Activated T-cell treated with anti-CD3 and anti-CD28 coated beads for 48 hours (primary cell): Measurements from ENCODE around the gene PRKAR2A.
"Not testable (repeated sequence)": the region's sequence is repeated elsewhere in the genome, so short reads cannot be mapped to it uniquely, and the experiment has no call there.

Experiments used
- DNase-seq: peaks from one replicate; pipeline ENCODE4 v3.0.0-alpha.2; 2020; ENCODE audit warnings: low read depth

Gene PRKAR2A

DNA sequence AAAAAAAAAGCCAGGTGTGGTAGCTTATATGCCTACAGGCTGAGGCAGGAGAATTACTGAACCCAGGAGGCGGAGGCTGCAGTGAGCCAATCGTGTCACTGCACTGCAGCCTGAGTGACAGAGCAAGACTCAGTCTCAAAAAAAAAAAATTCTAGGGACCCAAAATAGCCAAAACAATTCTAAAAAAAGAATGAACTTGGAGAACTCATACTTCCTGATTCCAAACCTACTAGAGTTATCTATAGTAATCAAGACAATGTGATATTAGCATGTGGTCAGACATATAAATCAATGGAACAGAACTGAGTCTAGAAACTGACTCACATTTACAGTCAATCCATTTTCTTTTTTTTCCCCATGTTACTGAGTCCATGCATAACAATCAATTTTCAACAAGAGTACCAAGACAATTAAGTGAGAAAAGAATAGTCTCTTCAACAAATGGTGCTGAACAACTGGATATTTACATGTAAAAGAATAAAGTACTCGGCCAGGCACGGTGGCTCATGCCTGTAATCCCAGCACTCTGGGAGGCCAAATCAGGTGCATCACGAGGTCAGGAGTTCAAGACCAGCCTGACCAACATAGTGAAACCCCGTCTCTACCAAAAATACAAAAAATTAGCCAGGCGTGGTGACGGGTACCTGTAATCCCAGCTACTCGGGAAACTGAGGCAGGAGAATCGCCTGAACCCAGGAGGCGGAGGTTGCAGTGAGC, 11.9 kb downstream of the PRKAR2A start:
- no peak for DNase-seq

DNA sequence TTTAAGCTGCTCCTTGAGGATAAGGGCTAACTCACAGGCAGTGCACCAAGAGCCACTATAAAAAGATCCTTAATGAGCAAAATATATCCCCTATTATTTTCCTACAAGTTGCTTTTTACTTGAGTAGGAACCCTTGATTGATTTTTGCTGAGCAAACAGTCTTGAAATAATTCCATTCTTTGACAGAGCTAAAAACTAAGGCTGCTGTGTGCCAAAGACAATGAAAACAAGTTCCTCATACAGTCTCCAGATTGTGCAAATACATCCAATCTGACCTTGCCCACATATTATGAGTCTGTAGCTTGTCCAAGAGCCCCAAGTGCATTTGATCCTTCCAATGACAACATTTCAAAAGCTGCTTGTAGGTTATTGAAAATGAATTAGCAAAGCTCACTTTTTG, 15.0 kb downstream of the PRKAR2A start:
- no peak for DNase-seq

DNA sequence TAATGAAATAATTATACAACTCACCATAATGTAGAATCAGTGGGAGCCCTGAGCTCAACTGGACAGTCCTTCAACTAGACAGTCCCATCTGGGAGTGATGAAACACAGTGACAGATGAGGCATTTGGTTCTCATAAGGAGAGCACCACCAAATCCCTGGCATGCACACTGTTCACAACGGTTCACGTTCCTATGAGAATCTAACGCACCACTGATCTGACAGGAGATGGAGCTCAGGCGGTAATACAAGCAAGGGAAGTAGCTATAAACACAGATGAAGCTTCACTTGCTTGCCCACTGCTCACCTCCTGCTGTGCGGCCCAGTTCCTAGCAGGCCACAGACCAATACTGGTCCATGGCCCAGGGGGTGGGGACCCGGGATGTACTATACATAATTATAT, 17.0 kb downstream of the PRKAR2A start:
- no peak for DNase-seq

DNA sequence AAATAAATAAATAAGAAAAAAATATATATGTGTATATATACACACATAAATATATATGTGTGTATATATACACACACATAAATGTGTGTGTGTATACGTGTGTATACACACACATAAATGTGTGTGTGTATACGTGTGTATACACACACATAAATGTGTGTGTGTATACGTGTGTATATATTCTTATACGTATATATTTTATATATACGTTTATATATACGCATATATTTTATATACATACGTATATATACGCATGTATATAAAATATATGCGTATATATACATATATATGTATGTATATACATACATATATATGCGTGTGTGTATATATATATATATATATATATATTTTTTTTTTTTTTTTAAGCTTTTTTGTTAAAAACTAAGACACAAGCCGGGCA, 18.1 kb downstream of the PRKAR2A start:
- DNase-seq, result not testable (repeated sequence)

DNA sequence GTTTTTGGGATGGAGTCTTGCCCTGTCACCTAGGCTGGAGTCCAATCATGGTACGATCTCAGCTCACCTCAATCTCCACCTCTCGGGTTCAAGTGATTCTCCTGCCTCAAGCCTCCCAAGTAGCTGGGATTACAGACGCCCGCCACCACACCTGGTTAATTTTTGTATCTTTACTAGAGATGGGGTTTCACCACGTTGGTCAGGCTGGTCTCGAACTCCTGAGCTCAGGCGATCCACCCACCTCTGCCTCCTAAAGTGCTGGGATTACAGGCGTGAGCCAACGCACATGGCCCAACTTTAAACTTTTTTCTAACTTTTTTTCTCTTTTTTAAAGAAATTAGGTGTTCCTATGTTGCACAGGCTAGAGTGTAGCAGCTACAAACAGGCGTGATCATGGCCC, 19.8 kb downstream of the PRKAR2A start:
- DNase-seq, result not testable (repeated sequence)

DNA sequence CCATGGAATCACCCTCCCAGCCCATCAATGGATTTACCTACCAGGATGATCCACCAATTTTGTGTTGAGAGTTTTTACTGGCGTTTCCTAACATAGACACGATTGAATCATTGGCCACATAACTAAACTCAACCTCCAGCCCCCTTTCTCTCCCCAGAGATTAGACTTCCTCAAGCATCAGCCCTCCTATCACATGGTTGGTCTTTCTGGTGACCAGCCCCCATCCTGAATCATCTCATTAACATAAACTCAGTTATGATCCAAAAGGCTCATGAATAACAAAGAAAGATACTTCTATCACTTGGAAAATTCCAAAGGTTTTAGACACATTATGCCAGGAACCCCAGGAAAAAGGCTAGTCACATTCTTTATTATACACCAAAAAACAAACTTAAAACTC, 21.2 kb downstream of the PRKAR2A start:
- no peak for DNase-seq

DNA sequence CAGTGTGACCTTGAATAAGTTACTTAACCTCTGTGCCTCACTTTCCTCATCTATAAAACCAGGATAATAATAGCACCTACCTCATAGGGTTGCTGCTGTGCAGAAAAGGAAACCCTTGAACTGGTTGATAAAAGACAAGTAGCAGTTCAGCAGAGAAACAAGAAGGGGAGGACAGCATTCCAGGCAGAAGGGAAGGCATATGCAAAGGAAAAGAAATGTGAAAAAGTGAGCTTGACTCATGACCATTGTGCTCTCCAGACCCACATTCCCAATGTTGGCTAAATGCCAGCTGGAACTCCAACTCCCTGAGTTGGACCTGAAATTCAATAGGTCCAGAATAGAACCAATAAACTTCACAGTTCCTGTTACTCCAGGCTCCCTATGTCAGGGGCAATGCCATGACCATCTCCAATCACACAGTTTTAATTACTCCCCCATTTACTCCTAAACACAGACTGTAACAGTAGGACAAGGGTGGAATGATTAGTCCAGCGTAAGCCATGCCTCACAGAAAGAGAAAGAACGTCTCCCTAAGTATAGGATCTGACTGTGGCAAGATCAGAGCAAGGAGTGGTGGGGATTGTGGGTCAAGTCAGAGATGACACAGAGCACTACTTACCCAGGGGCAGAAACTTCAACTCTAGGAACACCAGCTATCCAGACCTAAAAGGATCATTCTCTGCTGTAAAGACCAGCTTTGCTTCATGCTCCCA, 26.9 kb downstream of the PRKAR2A start:
- no peak for DNase-seq

DNA sequence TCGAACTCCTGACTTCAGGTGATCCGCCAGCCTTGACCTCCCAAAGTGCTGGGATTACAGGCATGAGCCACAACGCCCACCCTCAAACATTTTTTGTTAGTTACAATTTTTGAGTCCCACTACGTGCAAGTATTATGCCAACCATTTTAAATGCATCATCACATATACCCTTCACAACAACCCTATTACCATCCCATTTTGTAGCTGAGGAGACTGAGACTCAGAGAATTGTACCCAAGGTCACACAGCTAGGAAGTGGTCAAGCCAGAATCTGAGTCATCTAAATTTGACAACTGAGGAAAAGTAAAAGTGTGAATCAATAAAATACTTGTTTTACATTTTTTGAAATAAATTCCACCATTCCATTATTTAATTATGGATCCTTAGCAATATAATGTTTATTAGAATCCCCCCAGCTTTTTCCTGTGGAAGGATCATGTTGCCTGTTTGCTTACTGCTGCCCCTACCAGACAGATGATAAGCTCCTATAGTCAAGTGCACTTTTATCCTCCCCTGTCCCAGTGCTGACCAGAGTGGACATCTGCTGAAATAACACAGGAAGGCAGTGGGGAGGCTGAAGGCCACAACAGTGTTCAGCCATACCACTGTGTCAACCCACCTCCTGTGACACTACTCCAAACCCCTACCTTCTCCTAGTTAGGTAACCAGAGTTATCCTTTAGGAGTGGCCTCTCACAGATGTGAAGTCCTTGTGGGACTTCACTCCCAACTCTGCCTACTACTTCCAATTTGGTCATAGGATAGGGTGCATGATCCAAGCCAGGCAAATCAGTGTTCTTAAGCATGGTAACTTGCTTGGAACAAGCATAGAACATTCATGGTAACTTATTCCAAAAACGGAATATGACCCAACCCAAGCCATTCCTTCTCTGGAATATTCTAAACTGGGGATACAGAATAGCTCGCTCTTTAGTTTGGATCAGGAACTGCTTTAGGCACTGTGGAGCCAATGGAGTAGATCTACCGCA, 28.1 kb downstream of the PRKAR2A start:
- no peak for DNase-seq

DNA sequence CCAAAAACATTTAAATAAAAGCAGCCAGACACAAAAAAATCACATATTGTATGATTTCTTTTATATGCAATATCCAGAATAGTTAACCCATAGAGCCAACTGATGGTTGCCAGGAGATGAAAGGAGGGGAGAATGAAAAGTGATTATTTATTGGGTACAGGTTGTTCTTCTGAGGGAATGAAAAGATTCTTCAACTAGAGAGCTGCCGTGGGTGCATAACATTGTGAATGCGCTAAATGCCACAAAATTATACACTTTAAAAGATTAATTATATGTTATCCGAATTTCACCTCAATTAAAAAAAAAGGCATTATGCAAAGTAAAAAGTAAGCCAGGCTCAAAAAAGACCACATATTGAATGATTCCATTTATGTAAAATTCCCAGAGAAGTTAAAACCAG, 36.1 kb downstream of the PRKAR2A start:
- no peak for DNase-seq

DNA sequence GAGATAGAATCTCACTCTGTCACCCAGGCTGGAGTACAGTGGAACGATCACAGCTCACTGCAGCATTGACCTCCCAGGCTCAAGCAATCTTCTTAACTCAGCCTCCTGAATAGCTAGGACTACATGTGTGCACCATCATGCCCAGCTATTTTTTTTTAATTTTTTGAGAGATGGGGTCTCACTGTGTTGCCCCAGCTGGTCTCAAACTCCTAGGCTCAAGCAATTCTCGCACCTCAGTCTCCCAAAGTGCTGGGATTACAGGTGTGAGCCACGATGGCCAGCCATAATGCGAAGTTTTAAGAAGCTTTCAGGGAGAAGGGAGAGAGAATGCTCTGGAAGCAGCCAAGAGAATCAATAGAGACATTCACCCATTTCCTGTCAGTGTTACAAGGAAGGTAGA, 42.7 kb downstream of the PRKAR2A start:
- DNase-seq, result no peak

DNA sequence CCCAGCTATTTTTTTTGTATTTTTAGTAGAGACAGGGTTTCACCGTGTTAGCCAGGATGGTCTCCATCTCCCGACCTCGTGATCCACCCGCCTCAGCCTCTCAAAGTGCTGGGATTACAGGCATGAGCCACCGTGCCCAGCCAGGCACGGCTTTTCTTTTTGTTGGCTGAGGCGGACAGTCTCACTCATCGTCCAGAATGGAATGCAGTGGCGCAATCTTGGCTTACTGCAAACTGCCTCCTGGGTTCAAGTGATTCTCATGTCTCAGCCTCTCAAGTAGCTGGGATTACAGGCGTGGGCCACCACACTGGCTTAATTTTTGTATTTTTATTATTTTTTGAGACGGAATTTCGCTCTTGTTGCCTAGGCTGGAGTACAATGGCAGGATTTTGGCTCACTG, 46.8 kb downstream of the PRKAR2A start:
- DNase-seq, result not testable (repeated sequence)

DNA sequence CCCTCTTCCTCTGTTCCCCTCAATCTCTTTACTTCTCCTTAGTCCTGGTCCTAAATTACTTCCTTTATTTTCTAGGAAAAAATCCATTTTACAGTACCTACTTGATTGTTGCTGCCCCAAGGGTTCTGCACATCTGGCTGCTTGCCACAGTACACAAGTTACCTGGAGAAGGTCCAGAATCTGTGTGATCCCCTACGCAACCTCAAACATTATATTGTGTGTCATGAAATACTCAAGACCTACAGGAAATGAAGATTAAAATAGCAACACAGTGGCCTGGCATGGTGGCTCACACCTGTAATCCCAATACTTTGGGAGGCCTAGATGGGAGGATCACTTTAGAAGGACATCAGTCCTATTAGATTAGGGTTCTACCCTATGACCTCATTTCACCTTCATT, 48.7 kb downstream of the PRKAR2A start:
- DNase-seq, result no peak

DNA sequence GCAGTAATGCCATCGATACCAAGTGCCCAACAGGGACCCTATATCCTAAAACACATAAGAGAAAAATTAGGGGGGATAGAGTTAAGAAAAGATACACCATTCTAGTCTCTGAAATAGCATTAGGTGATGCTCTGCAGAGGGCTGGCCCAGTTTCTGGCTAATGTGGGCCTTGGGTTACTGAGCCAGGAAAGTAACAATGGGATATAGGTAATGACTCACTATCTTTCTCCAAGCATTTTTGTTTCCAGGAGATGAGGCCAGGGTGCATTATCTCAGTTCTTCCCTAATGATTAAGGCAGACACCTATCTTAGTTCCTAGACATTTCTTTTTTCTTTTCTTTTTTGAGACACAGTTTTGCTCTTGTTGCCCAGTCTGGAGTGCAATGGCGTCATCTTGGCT, 50.0 kb downstream of the PRKAR2A start:
- DNase-seq, result no peak

DNA sequence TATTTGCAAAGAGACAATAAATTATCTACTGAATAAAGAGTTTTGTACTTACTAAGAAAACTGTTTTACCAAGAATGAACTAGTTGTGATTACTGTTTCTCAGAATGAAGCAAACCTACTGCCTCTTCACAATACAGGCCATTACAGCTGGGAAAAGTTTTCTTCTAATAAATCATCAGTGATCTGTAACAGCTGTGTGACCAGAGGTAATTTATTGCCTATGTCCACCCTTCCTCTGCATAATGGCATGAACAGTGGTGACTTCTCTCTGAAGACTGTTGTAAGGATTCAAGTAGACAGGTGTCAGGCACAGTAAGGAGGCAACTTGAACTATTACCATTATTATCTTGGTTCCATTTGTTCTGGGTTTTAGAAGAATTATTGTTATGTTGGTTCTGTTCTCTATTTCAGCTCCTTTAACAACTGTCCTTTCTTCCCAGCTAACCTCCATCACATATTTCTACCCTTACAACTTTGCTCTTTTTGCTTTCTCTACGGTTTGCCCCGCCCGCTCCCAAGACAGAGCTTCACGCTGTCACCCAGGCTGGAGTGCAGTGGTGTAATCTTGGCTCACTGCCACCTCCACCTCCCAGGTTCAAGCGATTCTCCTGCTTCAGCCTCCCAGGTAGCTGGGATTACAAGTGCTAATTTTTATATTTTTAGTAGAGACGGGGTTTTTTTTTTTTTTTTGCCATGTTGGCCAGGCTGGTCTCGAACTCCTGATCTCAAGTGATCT, 51.5 kb downstream of the PRKAR2A start:
- DNase-seq, result no peak

DNA sequence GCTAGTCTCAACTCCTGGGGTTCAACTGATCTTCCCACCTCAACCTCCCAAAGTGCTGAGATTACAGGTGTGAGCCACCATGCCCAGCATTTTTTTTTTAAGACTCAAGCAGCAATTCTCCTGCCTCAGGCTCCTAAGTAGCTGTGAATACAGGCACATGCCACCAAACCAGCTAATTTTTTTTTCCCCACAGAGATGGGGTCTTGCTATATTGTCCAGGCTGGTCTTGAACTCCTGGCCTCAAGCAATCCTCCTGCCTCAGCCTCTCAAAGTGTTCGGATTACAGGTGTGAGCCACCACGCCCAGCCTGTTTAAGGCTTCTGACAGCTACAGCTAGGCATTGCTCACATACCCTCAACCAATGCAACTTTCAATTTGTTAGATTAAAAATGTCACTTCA, 54.2 kb downstream of the PRKAR2A start:
- not testable (repeated sequence) for DNase-seq

DNA sequence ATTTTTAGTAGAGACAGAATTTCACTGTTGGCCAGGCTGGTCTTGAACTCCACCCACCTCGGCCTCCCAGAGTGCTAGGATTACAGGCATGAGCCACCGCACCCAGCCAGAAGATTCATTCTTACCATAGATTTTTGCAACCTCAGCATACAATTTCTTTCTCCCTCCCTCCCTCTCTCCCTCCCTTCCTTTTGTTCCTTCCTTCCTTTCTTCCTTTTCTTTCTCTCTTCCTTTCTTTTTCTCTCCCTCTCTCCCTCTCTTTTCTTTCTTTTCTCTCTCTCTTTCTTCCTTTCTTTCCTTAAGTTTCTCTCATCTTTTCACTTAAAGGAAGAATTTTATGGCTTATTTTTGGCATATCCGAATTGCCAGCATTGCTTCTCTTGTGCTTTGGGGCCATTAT, 58.0 kb downstream of the PRKAR2A start:
- no peak for DNase-seq

DNA sequence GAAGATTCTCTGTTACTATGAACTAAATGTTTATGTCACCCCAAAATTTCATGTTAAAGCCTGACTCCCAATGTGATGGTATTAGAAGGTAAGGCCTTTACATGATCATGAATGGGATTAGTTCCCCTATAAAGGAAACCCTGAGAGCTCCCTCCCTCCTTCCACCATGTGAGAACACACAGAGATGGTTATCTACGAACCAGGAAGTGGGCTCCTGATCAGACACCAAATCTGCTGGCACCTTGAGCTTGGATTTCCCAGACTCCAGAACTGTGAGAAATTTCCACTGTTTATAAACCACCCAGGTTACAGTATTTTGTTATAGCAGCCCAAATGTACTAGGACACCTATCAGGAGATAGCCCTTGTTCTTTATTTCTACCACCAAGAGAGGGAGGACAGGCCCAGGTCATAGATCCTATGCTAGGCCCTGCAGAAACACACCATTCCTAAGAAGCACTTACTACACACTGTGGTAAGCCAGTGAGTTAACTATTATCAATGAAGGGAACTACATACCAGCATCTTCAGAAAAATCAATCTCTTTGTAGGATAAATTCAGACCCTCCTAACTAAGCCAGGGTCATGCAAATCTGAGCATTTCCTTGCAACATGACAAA, 59.0 kb downstream of the PRKAR2A start:
- no peak for DNase-seq

DNA sequence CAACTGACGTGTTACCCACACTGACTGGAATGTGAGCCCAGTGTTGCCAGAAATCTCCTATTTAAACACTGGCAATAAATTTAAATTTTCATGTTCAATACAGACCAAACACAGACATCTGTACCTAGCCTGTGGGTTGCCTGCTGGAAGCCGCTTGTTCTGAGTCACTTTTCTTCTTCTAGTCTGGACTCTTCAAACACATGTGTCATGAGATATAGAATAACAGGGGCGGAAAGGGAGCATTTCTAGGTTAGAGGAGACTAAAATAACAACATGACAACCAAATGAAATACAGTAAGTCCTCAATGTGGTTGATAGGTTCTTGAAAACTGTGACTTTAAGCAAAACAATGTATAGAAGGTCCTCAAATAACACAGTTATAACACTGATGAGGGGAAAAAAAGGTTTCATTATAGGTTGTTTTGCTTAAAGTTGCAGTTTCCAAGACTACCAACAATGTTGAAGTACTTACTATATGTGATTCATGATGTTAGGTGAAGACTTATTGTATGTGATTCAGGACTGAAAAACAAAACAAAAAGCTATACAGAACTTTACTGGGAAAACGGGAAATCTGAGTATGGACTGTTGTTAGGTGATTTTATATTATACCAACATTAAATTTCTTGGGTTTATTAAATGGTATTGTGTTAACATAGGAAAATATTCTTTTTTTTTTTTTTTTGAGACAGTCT, 63.1 kb downstream of the PRKAR2A start:
- no peak for DNase-seq

DNA sequence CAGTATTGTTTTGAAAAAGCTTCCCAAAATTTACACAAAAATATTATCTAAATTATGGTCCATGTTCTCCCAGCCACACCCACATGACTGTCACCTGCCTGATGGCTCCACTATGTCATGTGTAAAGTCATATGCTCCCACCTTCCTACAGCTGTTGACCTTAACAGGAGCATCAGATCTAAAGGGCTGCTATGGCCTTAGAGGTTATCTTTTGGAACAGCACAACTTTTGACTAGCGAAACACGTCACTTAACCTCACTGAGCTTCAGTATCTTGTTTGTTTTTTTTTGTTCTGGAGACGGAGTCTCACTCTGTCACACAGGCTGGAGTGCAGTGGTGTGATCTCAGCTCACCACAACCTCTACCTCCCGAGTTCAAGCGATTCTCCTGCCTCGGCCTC, 64.4 kb downstream of the PRKAR2A start:
- DNase-seq, result no peak

DNA sequence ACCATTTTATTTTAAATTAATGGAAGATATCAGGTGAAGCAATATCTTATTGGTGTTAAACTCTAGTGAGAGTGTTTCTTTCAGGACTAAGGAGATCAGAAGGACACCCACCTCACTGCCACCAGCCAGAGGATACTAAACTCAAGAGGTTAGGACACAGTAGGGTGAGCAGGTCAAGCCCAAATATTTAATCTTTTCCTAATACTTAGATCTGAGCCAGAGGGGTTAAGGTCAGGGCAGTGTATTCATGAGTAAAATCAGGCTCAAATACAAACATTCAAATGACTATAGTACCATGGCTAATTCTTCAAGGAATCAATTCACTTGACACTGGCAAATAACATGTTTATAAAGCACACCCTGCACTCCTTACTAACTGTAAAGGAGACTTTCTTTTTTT, 65.6 kb downstream of the PRKAR2A start:
- DNase-seq, result no peak

DNA sequence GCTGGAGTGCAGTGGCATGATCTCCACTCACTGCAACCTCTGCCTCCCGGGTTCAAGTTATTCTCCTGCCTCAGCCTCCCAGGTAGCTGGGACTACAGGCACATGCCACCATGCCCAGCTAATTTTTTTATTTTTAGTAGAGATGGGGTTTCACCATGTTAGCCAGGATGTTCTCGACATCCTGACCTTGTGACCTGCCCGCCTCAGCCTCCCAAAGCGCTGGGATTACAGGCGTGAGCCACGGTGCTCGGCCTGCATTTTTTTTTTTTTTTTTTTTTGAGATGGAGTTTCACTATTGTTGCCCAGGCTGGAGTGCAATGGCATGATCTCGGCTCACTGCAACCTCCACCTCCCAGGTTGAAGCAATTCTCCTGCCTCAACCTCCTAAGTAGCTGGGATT, 69.1 kb downstream of the PRKAR2A start:
- not testable (repeated sequence) for DNase-seq
